Astrocyte of the spinal cord (primary cell): ENCODE data around the gene SPON1.
"Not testable (repeated sequence)": the region's sequence is repeated elsewhere in the genome, so short reads cannot be mapped to it uniquely, and the experiment has no call there.

Source experiments
- DNase-seq: peaks from one replicate; pipeline ENCODE4 v3.0.0; 2011; ENCODE audit warnings: low read depth, low spot score
- H3K4me3 ChIP-seq: 2 replicates; pipeline ENCODE4 v1.5.1; 2011; ENCODE audit warnings: low read depth, mild to moderate bottlenecking, low read length, moderate library complexity
- CTCF ChIP-seq: IDR thresholded peaks from 2 replicates; pipeline ENCODE4 v1.5.1; 2012; ENCODE audit warnings: low read depth, mild to moderate bottlenecking, low read length, inconsistent platforms
- in situ Hi-C: cut with HindIII; loops from 2 replicates; pipeline ENCODE4 v1.10.0; 2017; ENCODE audit warnings: low sequenced_read_pairs

The SPON1 gene

GRCh38 chr11:14244926-14245325, 282.4 kb downstream of the SPON1 start:
- in situ Hi-C loops = no loop called here
- TF ChIP-seq CTCF = no peak
- no peak overlapping the region for H3K4me3 ChIP-seq
- no peak for DNase-seq

DNA sequence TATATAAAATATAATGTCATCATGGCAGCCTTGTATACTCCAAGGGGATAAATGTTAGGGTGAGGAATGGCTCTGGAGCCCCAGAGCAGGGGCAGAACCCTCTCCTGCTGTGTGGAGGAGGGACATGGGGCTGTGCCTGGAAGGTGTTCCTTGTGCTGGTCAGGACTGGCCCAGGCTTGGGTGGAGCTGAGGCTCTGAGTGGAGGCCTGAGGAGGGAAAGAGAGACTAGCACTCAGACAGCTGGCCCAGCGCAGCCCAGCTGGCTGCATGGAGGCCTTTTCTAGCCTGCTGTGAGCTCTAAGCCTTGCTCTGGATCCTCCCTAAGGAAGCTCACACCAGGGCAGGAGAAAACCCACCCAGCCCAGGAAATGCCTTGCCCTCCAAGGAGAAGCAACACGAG, 282.9 kb downstream of the SPON1 start:
- DNase-seq = no peak
- in situ Hi-C loops = no loop called here
- TF ChIP-seq CTCF = no peak

GRCh38 chr11:14248580-14248981, 286.1 kb downstream of the SPON1 start:
- no peak overlapping the region for H3K4me3 ChIP-seq
- in situ Hi-C loops = no loop called here
- no peak for DNase-seq
- peak; percentile 7 for TF ChIP-seq CTCF

More for the DNA sequence above, 282.9 kb downstream of the SPON1 start:
- H3K4me3 ChIP-seq = no peak overlapping the region

- peak; percentile 46 for DNase-seq
- H3K4me3 ChIP-seq = no peak overlapping the region
- in situ Hi-C loops = no loop called here
- peak; percentile 76 for TF ChIP-seq CTCF
Measured at GRCh38 chr11:14249121-14249963, 286.8 kb downstream of the SPON1 start.

DNA sequence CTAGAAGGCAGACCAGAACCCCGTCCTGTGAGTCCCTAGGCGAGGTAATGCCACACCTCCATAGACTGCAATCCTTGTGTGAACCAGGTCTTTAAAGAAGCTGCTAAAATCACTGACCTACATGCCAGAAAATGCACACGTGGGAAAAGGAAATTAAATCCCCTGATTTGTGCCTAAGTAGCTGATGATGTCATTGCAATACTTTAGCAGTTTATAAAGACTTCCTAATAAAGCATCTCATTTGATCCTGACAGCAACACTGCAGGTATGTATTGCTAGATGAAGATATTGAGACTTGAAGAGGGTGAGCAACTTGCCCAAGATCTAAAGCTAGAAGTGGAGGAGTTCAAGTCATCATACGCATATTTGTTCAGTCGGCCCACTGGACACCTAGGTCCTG, 289.2 kb downstream of the SPON1 start:
- DNase-seq = no peak
- in situ Hi-C loops = no loop called here
- TF ChIP-seq CTCF = no peak
- H3K4me3 ChIP-seq = no peak overlapping the region

GRCh38 chr11:14252501-14252900, 290.0 kb downstream of the SPON1 start:
- DNase-seq, H3K4me3 ChIP-seq, in situ Hi-C loops: not testable (repeated sequence)

DNA sequence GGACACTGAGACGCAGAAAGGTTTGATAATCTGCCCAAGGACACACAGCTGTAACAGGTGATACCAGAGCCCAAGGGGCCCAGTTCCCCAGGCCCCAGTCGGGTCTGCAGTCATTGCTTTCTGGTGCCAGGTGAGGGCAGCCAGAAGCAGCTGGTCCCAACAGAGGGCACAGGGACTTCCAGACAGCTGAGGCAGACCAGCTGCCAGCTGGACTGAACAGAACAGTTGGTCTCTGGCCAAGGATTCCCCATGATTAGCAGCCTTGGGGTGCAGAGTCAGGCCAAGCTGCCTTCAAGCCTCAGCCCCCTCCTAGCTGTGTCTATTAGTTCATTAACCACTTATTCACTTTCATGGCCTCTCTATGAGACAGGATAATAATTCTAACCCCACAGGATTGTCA, 290.9 kb downstream of the SPON1 start:
- no peak overlapping the region for H3K4me3 ChIP-seq
- no peak for TF ChIP-seq CTCF
- no peak for DNase-seq
- in situ Hi-C loops = no loop called here
